BJ (cell line): ENCODE measurements around the gene BDH2. TPM values are rescaled to one million over a fixed set of nuclear protein-coding genes. Genes with fewer than 3 reads are reported as not detected.
A peak's percentile ranks its signal among the peaks of the same experiment; 100 is the strongest.

Experiments
- CTCF ChIA-PET: fragments of 350-600 bp; formaldehyde crosslinking; extraction: SDS; loops from one replicate; lab custom pipeline; 2021; ENCODE audit warnings: antibody characterized with exemption, inconsistent platforms; lab: Yijun Ruan, JAX
- POLR2A ChIA-PET: fragments of 300-600 bp; sonication (Branson Sonifier 250); formaldehyde crosslinking; extraction: SDS; loops from one replicate; lab custom pipeline; 2021; ENCODE audit warnings: antibody characterized with exemption; lab: Charles Lee
- DNase-seq: peaks from one replicate; pipeline ENCODE4 v3.0.0-alpha.2; 2011; ENCODE audit warnings: low read depth
- H3K27me3 ChIP-seq: 2 replicates; pipeline ENCODE4 v1.6.0; 2011; ENCODE audit warnings: low read length; ENCODE audit not compliant: control insufficient read depth, insufficient read depth
- H3K36me3 ChIP-seq: 2 replicates; pipeline ENCODE4 v1.5.1; 2011; ENCODE audit warnings: low read length; ENCODE audit not compliant: control insufficient read depth, insufficient read depth
- H3K4me3 ChIP-seq: 2 replicates; pipeline ENCODE4 v1.5.1; 2011; ENCODE audit warnings: low read depth, mild to moderate bottlenecking, control low read depth, low read length
- polyA plus RNA-seq: library from polyadenylated mRNA; depleted of rRNA; stranded (reverse); fragments of >200 nt; gene quantifications from 2 replicates; pipeline ENCODE4 v1.2.3, GENCODE V29; 2011
- TF ChIP-seq, protein P1 (sequence below): IDR thresholded peaks from 2 replicates; pipeline ENCODE4 v1.5.1; 2011; ENCODE audit warnings: low read depth, mild to moderate bottlenecking, control low read depth, inconsistent platforms, low read length, moderate library complexity; ENCODE audit not compliant: insufficient read depth

BDH2 gene
- polyA plus RNA-seq, 1 experiment, result 41.6 TPM

DNA sequence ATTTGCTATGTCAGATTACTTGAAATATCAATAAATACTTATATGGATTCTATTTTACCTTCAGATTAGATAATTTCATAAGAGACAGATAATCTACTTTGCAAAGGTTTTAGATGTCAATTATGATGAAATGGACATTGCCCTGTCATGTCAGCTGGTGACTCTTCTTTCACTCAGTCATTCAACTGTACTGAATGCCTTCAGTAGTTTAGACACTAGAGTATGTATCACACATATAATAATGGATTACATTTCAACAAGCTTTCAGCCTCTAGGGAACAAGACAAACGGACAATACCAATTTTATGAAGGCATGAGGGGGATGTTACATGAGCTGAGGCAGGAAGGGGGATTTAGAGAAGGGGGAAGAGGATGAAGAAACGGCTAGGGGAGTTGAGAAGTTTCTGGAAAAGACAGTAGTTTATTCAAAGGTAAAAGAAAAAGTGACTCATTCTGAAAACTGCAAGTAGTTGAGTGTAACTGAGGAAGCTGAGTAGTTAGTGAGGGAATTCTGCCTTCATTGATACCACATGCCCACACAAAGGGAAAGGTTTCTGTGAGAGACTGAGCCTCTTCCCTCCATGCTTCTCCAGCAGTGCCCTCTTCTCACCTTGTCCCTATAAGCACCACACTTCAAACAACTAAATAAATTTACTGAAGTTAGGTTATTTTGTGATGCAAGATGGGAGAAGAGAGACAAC is 48.7 kb downstream of the BDH2 start:
- DNase-seq, result no peak
- H3K36me3 ChIP-seq, result no peaks in the 10 kb centered on the region; the same call in 1 of the 2 replicates
- CTCF ChIA-PET, result interaction anchor here (1.0 to 1.2 kb wide), 3 partner anchors 12 to 41 kb away, joined by 3 to 4 read pairs (median 3); no protein-coding TSS in a partner anchor
- no peak overlapping the region for H3K4me3 ChIP-seq
- no peaks in the 10 kb centered on the region for H3K27me3 ChIP-seq
- POLR2A ChIA-PET, result no interaction called here
- TF ChIP-seq, protein P1, sequence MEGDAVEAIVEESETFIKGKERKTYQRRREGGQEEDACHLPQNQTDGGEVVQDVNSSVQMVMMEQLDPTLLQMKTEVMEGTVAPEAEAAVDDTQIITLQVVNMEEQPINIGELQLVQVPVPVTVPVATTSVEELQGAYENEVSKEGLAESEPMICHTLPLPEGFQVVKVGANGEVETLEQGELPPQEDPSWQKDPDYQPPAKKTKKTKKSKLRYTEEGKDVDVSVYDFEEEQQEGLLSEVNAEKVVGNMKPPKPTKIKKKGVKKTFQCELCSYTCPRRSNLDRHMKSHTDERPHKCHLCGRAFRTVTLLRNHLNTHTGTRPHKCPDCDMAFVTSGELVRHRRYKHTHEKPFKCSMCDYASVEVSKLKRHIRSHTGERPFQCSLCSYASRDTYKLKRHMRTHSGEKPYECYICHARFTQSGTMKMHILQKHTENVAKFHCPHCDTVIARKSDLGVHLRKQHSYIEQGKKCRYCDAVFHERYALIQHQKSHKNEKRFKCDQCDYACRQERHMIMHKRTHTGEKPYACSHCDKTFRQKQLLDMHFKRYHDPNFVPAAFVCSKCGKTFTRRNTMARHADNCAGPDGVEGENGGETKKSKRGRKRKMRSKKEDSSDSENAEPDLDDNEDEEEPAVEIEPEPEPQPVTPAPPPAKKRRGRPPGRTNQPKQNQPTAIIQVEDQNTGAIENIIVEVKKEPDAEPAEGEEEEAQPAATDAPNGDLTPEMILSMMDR, result no peak

GRCh38 chr4:103046416-103047290 is 53.0 kb downstream of the BDH2 start:
- TF ChIP-seq, protein P1, result peak; percentile 79
- H3K4me3 ChIP-seq, result no peak overlapping the region
- no peak for DNase-seq
- no peaks in the 10 kb centered on the region; the same call in 1 of the 2 replicates for H3K36me3 ChIP-seq
- CTCF ChIA-PET, result interaction anchor here (0.6 to 2.1 kb wide), 13 partner anchors 9 to 107 kb away, joined by 3 to 11 read pairs (median 5); no protein-coding TSS in a partner anchor
- no peaks in the 10 kb centered on the region for H3K27me3 ChIP-seq
- POLR2A ChIA-PET, result no interaction called here

DNA sequence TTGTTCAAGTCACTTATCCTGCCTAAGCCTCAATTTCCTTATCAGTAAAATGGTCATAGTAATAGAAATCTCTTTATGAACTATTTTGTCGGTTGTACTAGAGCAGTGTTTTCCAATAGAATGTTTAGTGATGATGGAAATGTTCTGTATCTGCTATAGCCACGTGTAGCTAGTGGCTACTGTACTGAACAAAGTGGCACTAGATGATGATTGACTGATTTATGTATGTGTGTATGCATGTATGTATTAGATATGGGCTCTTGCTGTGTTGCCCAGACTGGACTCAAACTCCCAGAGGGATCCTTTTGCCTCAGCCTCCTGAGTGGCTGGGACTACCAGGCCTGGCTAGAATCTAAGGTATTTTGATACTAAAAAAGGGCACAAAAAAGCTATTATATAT is 55.5 kb downstream of the BDH2 start:
- TF ChIP-seq, protein P1, result no peak
- Histone ChIP-seq H3K4me3 (no peak overlapping the region), H3K27me3 (no peaks in the 10 kb centered on the region), H3K36me3 (no peaks in the 10 kb centered on the region; the same call in 1 of the 2 replicates)
- POLR2A ChIA-PET, result no interaction called here
- DNase-seq, result no peak
- CTCF ChIA-PET, result interaction anchor here (0.8 to 1.5 kb wide), 3 partner anchors 11 to 48 kb away, joined by 3 to 8 read pairs (median 4); no protein-coding TSS in a partner anchor

GRCh38 chr4:103036169-103036568 is 63.5 kb downstream of the BDH2 start:
- DNase-seq, result no peak
- ChIA-PET CTCF (interaction anchor here (0.9 to 1.6 kb wide), 2 partner anchors 10 to 415 kb away, joined by 5 to 6 read pairs; no protein-coding TSS in a partner anchor), POLR2A (no interaction called here)
- H3K4me3 ChIP-seq, result no peak overlapping the region
- H3K36me3 ChIP-seq, result no peaks in the 10 kb centered on the region
- TF ChIP-seq, protein P1, result no peak
- H3K27me3 ChIP-seq, result no peaks in the 10 kb centered on the region

DNA sequence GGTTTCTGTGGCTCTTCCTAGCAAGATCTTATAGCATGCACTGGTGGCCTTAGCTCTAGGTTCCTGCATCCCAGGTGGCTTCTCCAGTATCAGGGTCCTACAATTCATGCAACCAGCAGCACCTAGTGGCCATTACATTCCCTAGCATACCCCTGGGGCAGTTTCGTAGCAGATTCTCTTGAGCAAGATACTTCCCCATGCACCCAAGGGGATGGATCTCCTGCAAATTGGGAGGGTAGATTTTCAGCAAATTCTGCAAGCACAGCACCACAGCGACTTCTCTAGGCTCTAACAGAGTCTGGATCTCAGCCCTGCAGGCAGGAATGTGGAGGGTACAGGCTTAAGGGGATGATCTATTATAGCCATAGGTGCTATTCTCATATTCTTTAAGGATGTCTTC is 67.1 kb downstream of the BDH2 start:
- CTCF ChIA-PET, result interaction anchor here (0.6 to 1.1 kb wide), 3 partner anchors 9 to 412 kb away, joined by 3 to 5 read pairs (median 4); no protein-coding TSS in a partner anchor
- POLR2A ChIA-PET, result interaction anchor here (0.6 kb wide), 1 partner anchor 48 kb away, joined by 3 read pairs; no protein-coding TSS in a partner anchor

More for the DNA sequence above, 67.1 kb downstream of the BDH2 start:
- TF ChIP-seq, protein P1, result peak; percentile 58
- no peak overlapping the region for H3K4me3 ChIP-seq
- no peaks in the 10 kb centered on the region for H3K36me3 ChIP-seq
- DNase-seq, result no peak
- H3K27me3 ChIP-seq, result no peaks in the 10 kb centered on the region
